SK-N-SH (cell line): ENCODE results near the gene KCTD5. TPM values are rescaled to one million over a fixed set of nuclear protein-coding genes. Genes with fewer than 3 reads are reported as not detected.
A peak's percentile ranks its signal among the peaks of the same experiment; 100 is the strongest.

Source experiments
- CTCF ChIA-PET: fragments of 300-600, 350-600 bp; formaldehyde crosslinking; extraction: SDS; loops from one replicate; lab custom pipeline; 2021; lab: Yijun Ruan, JAX
- POLR2A ChIA-PET: fragments of 350-600 bp; sonication (Branson Sonifier 250); formaldehyde crosslinking; extraction: SDS; loops from one replicate; lab custom pipeline; 2020; ENCODE audit warnings: antibody characterized with exemption, inconsistent platforms; lab: Yijun Ruan, JAX
- DNase-seq: peaks from one replicate; pipeline ENCODE4 v3.0.0; 2012
- H2AFZ ChIP-seq: fragments of 200-600 bp; sonication (generic); 2 replicates; pipeline ENCODE4 v1.8.1; 2016; ENCODE audit warnings: antibody characterized with exemption, mild to moderate bottlenecking, low read depth
- H3F3A ChIP-seq: fragments of 200-600 bp; sonication (generic); replicated peaks from 2 replicates; pipeline ENCODE3; 2016; ENCODE audit warnings: antibody characterized with exemption, mild to moderate bottlenecking; ENCODE audit not compliant: insufficient read depth
- H3K27ac ChIP-seq, 2 experiments: fragments of 200-500 bp in 1 of 2; fragments of 200-600 bp in 1 of 2; sonication (Bioruptor generic) in 1 of 2; sonication (generic), shearing (Covaris generic) in 1 of 2; 2 replicates each; pipeline versions ENCODE4 v1.5.1 to v1.6.1; 2014 to 2016; ENCODE audit warnings: low read depth in 2 of 2, inconsistent platforms in 1 of 2, low read length in 1 of 2, mild to moderate bottlenecking in 1 of 2, mixed read lengths in 1 of 2
- H3K27me3 ChIP-seq: fragments of 200-600 bp; sonication (generic), shearing (Covaris generic); 2 replicates; pipeline ENCODE4 v1.6.1; 2016; ENCODE audit warnings: mixed run types; ENCODE audit not compliant: insufficient read depth
- H3K36me3 ChIP-seq, 2 experiments: fragments of 200-500 bp in 1 of 2; fragments of 200-600 bp in 1 of 2; sonication (Bioruptor generic) in 1 of 2; sonication (generic) in 1 of 2; replicated peaks in 1 of 2; 2 replicates each; pipeline versions ENCODE3 to v1.5.1; 2014 to 2016; ENCODE audit warnings: low read length in 1 of 2, mild to moderate bottlenecking in 1 of 2; ENCODE audit not compliant: insufficient read depth in 2 of 2, control insufficient read depth in 1 of 2
- H3K4me1 ChIP-seq, 2 experiments: fragments of 200-500 bp in 1 of 2; fragments of 200-600 bp in 1 of 2; sonication (Bioruptor generic) in 1 of 2; sonication (generic), shearing (Covaris generic) in 1 of 2; 2 replicates each; pipeline versions ENCODE4 v1.5.1 to v1.6.1; 2014 to 2016; ENCODE audit warnings: low read depth in 1 of 2, low read length in 1 of 2, mixed run types in 1 of 2; ENCODE audit not compliant: insufficient read depth in 2 of 2, control insufficient read depth in 1 of 2
- H3K4me2 ChIP-seq: fragments of 200-600 bp; sonication (generic), shearing (Covaris generic); 2 replicates; pipeline ENCODE4 v1.6.1; 2017; ENCODE audit warnings: mixed run types
- H3K4me3 ChIP-seq, 2 experiments: fragments of 200-500 bp in 1 of 2; fragments of 200-600 bp in 1 of 2; sonication (Bioruptor generic) in 1 of 2; sonication (generic), shearing (Covaris generic) in 1 of 2; 2 replicates each; pipeline versions ENCODE4 v1.5.1 to v1.8.1; 2014 to 2016; ENCODE audit warnings: low read depth in 2 of 2, inconsistent platforms in 1 of 2, low read length in 1 of 2, mild to moderate bottlenecking in 1 of 2, mixed read lengths in 1 of 2, moderate library complexity in 1 of 2
- H3K79me2 ChIP-seq: fragments of 200-600 bp; sonication (generic); 2 replicates; pipeline ENCODE4 v1.8.1; 2017; ENCODE audit warnings: mild to moderate bottlenecking; ENCODE audit not compliant: insufficient read depth
- H3K9ac ChIP-seq: fragments of 200-600 bp; sonication (generic); 2 replicates; pipeline ENCODE4 v1.6.1; 2017; ENCODE audit warnings: mixed run types
- H3K9me2 ChIP-seq: fragments of 200-600 bp; sonication (generic); 2 replicates; pipeline ENCODE4 v1.6.1; 2017; ENCODE audit warnings: mixed run types
- H3K9me3 ChIP-seq: fragments of 200-600 bp; sonication (generic); 2 replicates; pipeline ENCODE4 v1.6.1; 2017; ENCODE audit warnings: mixed run types, mild to moderate bottlenecking, moderate library complexity
- H4K20me1 ChIP-seq: fragments of 200-600 bp; sonication (generic); 2 replicates; pipeline ENCODE4 v1.6.1; 2017; ENCODE audit warnings: mild to moderate bottlenecking, mixed run types; ENCODE audit not compliant: insufficient read depth
- CHD2 ChIP-seq: fragments of 150-350 bp; IDR thresholded peaks from 2 replicates; pipeline ENCODE4 v1.6.1; 2018; ENCODE audit warnings: low read length; ENCODE audit not compliant: partially characterized antibody
- EP300 ChIP-seq, 2 experiments: IDR thresholded peaks; 2 replicates each; pipeline versions ENCODE4 v1.4.0 to v1.6.1; 2012; ENCODE audit warnings: borderline replicate concordance in 1 of 2, low read depth in 1 of 2, low read length in 1 of 2
- EZH2phosphoT487 ChIP-seq: fragments of 200-600 bp; sonication (generic); IDR thresholded peaks from 2 replicates; pipeline ENCODE4 v1.6.1; 2017; ENCODE audit warnings: low read depth, mixed run types, mild to moderate bottlenecking, antibody characterized with exemption, moderate library complexity, borderline replicate concordance
- FOSL2 ChIP-seq: IDR thresholded peaks from 2 replicates; pipeline ENCODE4 v1.4.0; 2012; ENCODE audit warnings: low read depth, mild to moderate bottlenecking, moderate library complexity, borderline replicate concordance
- FOXJ3 ChIP-seq: sonication (generic); formaldehyde crosslinking; IDR thresholded peaks from 2 replicates; pipeline ENCODE4 v1.5.1; 2020; ENCODE audit warnings: mild to moderate bottlenecking, missing genetic modification reagents
- GABPA ChIP-seq: IDR thresholded peaks from 2 replicates; pipeline ENCODE4 v1.4.0; 2012; ENCODE audit warnings: low read depth, mild to moderate bottlenecking
- GATA2 ChIP-seq: sonication (generic); formaldehyde crosslinking; IDR thresholded peaks from 2 replicates; pipeline ENCODE4 v1.5.0; 2020; ENCODE audit warnings: mild to moderate bottlenecking, missing genetic modification reagents
- RAD21 ChIP-seq: IDR thresholded peaks from 2 replicates; pipeline ENCODE4 v1.6.1; 2012; ENCODE audit warnings: mild to moderate bottlenecking, low read length
- RXRA ChIP-seq: IDR thresholded peaks from 2 replicates; pipeline ENCODE4 v1.4.0; 2012; ENCODE audit warnings: low read depth, mild to moderate bottlenecking, borderline replicate concordance
- SMC3 ChIP-seq: IDR thresholded peaks from 2 replicates; pipeline ENCODE4 v1.6.1; 2012; ENCODE audit warnings: low read depth, low read length, improper control_type of control experiment
- TAF1 ChIP-seq: IDR thresholded peaks from 2 replicates; pipeline ENCODE4 v1.6.1; 2012; ENCODE audit warnings: low read depth, mild to moderate bottlenecking, low read length, moderate library complexity, borderline replicate concordance
- TCF12 ChIP-seq: IDR thresholded peaks from 2 replicates; pipeline ENCODE4 v1.4.0; 2012
- TEAD4 ChIP-seq: IDR thresholded peaks from 2 replicates; pipeline ENCODE4 v1.4.0; 2012; ENCODE audit warnings: mild to moderate bottlenecking, borderline replicate concordance; ENCODE audit not compliant: insufficient read depth
- YY1 ChIP-seq: IDR thresholded peaks from 2 replicates; pipeline ENCODE4 v1.4.0; 2012; ENCODE audit warnings: low read depth, mild to moderate bottlenecking
- WGBS: methylation state at CpG from one replicate; pipeline ENCODE4 v1.1.6; 2017; ENCODE audit warnings: low lambda C conversion rate; 5-methylcytosine and 5-hydroxymethylcytosine counted together
- polyA plus RNA-seq, 3 experiments: library from polyadenylated mRNA; depleted of rRNA; stranded (reverse); fragments of >200 nt; gene quantifications; 2 replicates each; pipeline ENCODE4 v1.2.3, GENCODE V29; 2012
- TF ChIP-seq, protein P1 (sequence below): fragments of 150-350 bp; IDR thresholded peaks from 2 replicates; pipeline ENCODE4 v1.6.1; 2016; ENCODE audit warnings: mild to moderate bottlenecking, low read depth, low read length
- TF ChIP-seq, protein P2 (sequence below): fragments of 150-350 bp; IDR thresholded peaks from 2 replicates; pipeline ENCODE4 v1.6.1; 2017; ENCODE audit warnings: antibody characterized with exemption, low read length, low read depth, borderline replicate concordance

Gene KCTD5
- polyA plus RNA-seq, 1 of the 3 experiments (the other 2 are of a cell fraction): 53.4 TPM

GRCh38 chr16:2751577-2752034 is 69.3 kb downstream of the KCTD5 start:
- Histone ChIP-seq H3K9ac (peak overlapping the region; percentile 94), H3K9me2 (no peaks in the 10 kb centered on the region), H3K4me2 (peak overlapping the region; percentile 81; the same call in 1 of the 2 replicates), H3K36me3 (peaks cover 6 to 12% of the 10 kb centered on the region in 2 experiments), H3K27me3 (no peaks in the 10 kb centered on the region), H3K4me3 (peak overlapping the region; percentile 76 to 98), H3F3A (peaks cover 3% of the 10 kb centered on the region), H3K27ac (peak overlapping the region; percentile 99 to 100), H3K79me2 (peaks cover 48% of the 10 kb centered on the region), H3K4me1 (peaks cover 12 to 20% of the 10 kb centered on the region in 2 experiments; a peak in 3 of 4 replicates), H4K20me1 (peaks cover 37% of the 10 kb centered on the region), H2AFZ (peak overlapping the region; percentile 86), H3K9me3 (no peaks in the 10 kb centered on the region)
- WGBS: 54% methylated on average over 19 of the region's 23 CpGs
- DNase-seq: peak; percentile 89
- ChIA-PET CTCF (interaction anchor here (0.9 to 3.2 kb wide), 3 partner anchors 11 to 176 kb away, joined by 3 to 12 read pairs (median 4); no protein-coding TSS in a partner anchor), POLR2A (interaction anchor here (0.5 to 1.8 kb wide), 5 partner anchors 10 to 130 kb away, joined by 3 to 5 read pairs (median 3); no protein-coding TSS in a partner anchor)
- TF ChIP-seq EP300 (IDR thresholded peaks at IDR 0.05; ENCODE audit: borderline replicate concordance in 1 of 2, low read depth in 1 of 2, low read length in 1 of 2) (no peak), TCF12 (no peak), CHD2 (no peak), TEAD4 (no peak), GABPA (no peak), EZH2phosphoT487 (no peak), SMC3 (no peak), RXRA (no peak), RAD21 (no peak), FOSL2 (no peak), YY1 (no peak), TAF1 (no peak), FOXJ3 (no peak), GATA2 (CRISPR knock-in tag) (no peak)
- TF ChIP-seq, protein P1, sequence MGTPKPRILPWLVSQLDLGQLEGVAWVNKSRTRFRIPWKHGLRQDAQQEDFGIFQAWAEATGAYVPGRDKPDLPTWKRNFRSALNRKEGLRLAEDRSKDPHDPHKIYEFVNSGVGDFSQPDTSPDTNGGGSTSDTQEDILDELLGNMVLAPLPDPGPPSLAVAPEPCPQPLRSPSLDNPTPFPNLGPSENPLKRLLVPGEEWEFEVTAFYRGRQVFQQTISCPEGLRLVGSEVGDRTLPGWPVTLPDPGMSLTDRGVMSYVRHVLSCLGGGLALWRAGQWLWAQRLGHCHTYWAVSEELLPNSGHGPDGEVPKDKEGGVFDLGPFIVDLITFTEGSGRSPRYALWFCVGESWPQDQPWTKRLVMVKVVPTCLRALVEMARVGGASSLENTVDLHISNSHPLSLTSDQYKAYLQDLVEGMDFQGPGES: no peak
- TF ChIP-seq, protein P2, sequence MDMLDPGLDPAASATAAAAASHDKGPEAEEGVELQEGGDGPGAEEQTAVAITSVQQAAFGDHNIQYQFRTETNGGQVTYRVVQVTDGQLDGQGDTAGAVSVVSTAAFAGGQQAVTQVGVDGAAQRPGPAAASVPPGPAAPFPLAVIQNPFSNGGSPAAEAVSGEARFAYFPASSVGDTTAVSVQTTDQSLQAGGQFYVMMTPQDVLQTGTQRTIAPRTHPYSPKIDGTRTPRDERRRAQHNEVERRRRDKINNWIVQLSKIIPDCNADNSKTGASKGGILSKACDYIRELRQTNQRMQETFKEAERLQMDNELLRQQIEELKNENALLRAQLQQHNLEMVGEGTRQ: no peak
